Measurements from ENCODE around the gene PRR13.
"Not testable (repeated sequence)": the region's sequence is repeated elsewhere in the genome, so short reads cannot be mapped to it uniquely, and the experiment has no call there.

The PRR13 gene

DNA sequence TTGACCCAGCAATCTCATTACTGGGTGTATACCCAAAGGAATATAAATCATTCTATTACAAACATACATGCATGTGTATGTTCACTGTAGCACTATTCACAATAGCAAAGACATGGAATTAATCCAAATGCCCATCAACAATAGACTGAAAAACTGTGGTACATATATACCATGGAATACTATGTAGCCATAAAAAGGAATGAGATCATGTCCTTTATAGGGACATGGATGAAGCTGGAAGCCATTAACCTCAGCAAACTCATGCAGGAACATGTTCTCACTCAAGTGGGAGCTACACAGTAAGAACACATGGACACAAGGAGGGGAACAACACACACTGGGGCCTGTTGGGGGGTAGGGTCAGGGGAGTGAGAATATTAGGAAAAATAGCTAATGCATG is 2.0 kb upstream of the PRR13 start:
- not testable (repeated sequence) for DNase-seq

DNA sequence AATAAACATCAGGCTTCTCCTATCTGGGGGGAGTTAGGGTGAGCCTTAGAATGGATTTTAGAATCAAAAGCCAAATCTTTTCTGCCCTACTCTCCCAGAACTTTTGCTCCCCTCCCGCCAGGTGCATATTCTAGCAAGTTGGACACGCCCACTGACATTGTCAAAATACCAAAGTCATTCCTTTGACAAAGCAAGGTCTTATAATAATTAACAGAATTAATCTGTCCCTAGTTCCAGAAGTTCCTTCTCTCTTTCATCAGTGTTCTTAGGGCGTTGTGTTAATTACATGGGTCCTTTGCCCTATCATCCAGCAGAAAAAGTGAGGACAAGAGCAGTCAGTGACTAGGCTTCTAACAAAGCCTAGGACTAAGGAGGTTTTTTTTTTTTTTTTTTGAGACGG is 2.4 kb downstream of the PRR13 start:
- no peak for DNase-seq

DNA sequence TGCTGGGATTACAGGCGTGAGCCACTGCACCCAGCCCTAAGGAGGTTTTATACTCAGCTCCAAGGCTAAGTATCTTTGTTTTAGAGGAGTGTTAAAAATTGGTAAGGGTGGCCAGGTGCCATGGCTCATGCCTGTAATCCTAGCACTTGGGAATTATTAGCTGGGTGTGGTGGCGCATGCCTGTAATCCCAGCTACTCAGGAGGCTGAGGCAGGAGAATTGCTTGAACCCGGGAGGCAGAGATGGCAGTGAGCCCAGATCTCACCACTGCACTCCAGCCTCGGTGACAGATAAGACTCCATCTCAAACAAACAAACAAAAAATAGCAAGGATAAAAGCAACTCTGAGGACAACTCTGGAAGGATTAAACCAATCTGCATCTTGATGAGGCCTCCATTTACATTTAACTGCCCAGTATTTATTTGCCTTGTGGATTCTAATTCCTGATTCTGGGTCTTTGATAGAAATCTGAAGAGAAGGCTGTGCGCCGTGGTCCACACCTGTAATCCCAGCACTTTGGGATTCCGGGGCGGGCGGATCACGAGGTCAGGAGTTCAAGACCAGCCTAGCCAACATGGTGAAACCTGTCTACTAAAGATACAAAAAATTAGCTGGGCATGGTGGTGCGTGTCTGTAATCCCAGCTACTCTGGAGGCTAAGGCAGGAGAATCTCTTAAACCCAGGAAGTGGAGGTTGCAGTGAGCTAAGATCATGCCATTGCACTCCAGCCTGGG is 3.2 kb downstream of the PRR13 start:
- not testable (repeated sequence) for DNase-seq

DNA sequence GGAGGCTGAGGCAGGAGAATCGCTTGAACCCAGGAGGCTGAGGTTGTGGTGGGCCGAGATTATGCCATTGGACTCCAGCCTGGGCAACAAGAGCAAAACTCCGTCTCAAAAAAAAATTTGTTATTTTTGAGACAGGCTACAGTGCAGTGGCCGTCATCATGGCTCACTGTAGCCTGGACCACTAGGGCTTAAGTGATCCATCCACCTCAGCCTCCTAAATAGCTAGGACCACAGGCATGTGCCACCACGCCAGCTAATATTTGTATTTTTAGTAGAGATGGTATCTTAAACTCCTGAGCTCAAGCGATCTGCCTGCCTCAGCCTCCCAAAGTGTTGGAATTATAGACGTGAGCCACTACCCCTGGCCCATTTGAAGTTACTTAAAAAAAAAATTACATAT is 9.4 kb downstream of the PRR13 start:
- DNase-seq, result no peak

DNA sequence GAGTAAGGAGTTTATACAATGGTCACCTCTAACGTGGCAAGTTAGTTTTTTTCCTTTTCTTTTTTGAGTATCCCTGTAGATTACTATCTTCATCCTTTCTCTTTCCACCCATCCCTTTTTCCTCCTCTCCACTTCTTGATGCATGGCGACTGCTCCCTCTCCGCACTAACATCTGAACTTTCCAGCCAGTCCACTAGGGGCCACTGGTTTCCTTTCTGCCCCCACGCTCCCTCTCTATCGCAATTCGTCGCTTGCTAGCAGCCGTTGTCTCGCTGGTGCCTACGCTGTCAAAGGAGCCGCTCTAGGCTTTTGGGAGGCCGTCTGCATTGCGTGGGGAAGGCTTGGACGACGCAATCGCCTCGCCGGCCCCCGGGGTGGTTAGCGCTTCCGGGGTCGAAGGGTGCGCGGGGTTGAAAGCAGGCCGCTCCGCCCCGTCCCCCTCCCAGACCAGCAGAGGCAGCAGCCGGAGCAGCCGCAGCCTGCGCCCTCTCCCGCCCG is 10.2 kb downstream of the PRR13 start, which contains the start of gene PCBP2:
PCBP2 (plus strand) TSS at position 442 of the 498 bp plus-strand sequence. CDS start 2,699 bp downstream, outside the sequence.
- DNase-seq, result peak; percentile 100

DNA sequence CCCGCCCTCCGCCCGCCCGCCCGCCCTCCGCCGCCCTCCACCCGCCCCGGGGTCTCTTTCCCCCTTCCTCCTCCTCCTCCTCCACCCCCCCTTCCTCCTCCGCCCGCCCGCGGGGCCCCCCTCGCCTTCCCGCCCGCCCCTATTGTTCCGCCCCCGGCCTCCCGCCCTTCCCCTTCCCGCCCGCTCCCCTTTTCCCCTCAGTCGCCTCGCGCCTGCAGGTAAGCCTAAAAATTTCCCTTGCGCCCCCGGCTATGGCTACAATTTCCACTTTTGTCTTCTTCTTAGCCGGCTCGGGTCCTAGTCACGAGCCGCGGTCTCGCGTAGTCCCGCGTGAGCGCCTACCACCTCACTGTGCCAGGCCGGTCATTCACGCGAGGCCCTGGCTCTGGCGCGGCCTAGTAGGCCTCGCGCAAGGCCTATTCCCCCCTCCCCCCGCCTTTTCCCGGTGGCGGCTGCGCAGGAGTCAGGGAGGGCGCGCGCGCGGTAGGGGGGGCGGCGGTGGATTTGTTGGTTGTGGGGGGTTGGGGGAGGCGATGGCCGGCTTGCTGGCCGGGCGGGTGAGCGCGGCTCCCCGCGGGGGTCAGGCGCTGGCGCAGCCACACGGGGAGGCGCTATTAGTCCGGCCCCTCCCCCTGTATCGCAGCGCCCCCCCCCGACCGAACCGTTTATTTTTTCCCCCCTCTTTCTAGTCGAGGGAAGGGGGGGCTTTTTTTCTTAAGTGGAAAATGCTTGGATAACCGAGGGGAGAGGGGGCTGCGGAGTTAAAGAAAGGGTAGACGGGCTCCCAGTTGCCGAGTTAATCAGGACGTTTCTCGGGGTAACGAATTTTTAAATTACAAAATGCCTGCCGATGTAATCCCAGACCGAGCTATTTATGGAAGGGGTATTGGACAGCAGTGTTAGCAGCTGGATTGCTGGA is 10.9 kb downstream of the PRR13 start:
- DNase-seq, result peak; percentile 84

DNA sequence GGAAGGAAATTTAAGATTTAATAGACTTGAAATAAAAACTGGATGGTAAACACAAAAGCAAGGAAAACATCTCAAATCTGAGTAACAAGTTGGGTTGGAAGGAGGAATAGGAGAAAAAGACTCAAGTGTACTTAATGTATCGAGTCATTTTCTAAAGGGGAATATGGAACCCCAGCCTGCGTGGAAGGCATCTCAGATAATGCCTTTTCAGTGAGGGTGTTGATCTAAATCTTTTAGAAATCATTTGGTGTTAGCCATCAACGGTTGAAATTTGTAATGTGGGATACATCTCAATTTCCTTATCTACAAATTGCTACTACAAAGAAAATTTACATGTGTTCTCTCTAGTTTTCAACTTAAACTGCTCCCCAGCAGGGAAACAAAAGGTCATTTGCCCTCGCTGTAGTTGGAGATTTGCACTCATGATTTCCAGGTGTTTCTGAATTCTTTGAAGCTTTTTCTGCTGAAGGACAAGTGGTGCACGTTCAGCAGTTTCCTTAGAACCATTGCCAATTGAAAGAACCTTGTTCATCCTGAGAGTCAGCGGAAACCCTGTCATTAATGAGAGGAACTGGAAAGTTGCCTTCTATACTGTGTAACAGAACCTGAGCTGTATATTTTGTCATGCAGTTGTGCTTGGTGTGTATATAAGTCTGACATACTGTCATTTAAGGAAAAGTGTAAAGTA is 12.6 kb downstream of the PRR13 start:
- no peak for DNase-seq

DNA sequence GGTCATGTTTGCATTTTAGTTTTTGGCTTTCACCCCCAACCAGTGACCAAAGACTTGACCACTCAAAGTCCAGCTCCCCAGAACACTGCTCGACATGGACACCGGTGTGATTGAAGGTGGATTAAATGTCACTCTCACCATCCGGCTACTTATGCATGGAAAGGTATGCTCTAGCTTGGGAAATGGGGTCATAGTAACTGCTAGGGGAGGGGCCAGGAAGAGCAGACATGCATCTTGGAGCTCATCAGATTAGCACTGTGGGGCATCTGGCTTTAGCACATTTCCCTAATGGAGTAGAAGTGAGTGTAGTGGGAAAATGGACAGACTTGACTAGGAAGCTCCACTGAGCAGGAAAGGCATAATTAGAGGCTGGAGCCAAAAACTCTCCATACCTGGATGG is 13.2 kb downstream of the PRR13 start:
- DNase-seq, result no peak

DNA sequence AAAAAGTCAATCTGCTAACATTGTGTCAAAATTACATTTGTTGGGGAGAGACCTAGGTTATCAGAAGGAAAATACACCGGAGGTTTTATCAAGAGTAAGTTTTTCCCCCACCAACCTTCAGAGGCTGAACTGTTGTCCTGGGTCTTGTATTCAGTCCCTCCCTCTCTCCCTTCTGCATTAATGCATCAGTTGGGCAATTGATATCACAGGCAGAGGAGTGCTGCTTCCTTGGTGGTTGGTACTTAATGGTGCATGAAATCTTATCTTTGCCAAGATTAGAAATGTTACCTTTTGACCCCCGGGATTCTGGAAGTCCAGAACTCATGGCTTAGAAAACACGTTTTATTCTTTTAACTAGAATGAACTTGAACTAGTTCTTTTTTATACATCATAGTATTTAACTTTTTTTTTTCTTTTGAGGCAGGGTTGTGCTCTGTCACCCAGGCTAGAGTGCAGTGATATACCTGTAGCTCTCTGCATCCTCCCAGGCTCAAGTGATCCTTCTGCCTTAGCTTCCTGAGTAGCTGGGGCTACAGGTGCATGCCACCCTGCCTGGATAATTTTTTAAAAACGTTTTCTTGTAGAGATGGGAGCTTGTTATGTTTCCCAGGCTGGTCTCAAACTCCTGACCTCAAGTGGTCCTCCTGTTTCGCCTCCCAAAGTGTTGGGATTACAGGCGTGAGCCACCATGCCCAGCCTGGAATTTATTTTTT is 15.3 kb downstream of the PRR13 start:
- no peak for DNase-seq

DNA sequence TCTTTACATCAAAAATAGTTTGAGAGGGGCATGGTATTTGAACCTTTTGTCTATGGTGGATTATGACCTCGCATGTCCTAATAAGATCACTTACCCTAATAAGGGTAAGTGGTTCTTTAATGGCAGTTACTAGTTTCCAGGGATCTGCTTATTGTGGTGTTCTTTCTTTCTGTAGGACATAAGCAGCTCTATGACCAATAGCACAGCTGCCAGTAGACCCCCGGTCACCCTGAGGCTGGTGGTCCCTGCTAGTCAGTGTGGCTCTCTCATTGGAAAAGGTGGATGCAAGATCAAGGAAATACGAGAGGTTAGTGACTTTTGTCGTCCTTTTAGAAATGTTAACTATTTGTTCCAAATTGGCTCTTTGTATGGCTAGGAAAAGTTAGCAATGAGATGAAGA is 17.6 kb downstream of the PRR13 start:
- no peak for DNase-seq

DNA sequence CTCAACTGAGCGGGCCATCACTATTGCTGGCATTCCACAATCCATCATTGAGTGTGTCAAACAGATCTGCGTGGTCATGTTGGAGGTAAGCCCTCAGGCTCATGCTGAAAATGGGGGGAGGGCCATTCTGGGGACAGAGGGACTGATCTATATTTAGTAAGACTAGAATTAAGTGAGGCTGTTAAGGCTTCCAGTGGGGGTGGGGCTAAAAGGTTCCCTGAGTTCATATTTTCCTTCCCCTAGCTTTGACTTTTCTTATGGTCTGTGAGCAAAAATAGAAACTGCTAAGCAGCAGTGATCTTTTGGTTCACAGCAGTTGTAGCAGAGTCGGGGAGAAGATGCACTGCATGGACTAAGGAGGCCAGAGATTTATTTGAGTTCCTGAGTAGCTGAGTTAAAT is 19.5 kb downstream of the PRR13 start:
- DNase-seq, result no peak

DNA sequence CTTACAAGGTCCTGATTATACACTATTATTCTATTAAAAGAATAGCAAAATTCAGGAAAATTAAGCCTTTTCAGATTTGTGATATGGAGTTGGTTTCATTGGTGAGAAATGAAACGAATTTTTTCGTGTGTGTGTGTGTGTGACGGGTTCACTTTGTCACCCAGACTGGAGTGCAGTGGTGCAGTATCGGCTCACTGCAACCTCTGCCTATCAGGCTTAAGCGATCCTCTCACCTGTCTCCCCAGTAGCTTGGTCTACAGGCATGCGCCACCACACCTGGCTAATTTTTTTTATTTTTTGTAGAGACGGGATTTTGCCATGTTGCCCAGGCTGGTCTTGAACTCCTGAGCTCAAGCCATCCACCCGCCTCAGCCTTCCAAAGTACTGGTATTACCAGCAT is 20.1 kb downstream of the PRR13 start:
- no peak for DNase-seq

DNA sequence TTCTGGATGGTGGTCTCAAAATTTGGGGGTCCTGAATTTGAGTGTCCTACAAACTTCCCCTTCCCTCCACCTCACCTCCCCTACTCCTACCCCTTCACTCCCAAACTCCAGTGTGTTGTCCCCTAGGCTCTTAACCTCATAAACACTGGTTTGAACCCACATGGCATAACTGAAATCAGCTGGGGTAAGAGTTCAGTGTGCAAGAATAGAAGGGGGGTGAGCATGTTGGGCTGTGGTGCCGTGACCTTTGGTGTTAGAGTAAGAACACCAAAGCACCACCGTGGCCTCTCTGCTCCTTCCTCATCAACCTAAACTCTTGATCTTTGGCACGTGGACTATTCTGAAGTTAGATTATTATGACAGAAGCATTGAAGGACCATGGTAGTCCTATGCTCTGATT is 21.4 kb downstream of the PRR13 start:
- DNase-seq, result no peak

DNA sequence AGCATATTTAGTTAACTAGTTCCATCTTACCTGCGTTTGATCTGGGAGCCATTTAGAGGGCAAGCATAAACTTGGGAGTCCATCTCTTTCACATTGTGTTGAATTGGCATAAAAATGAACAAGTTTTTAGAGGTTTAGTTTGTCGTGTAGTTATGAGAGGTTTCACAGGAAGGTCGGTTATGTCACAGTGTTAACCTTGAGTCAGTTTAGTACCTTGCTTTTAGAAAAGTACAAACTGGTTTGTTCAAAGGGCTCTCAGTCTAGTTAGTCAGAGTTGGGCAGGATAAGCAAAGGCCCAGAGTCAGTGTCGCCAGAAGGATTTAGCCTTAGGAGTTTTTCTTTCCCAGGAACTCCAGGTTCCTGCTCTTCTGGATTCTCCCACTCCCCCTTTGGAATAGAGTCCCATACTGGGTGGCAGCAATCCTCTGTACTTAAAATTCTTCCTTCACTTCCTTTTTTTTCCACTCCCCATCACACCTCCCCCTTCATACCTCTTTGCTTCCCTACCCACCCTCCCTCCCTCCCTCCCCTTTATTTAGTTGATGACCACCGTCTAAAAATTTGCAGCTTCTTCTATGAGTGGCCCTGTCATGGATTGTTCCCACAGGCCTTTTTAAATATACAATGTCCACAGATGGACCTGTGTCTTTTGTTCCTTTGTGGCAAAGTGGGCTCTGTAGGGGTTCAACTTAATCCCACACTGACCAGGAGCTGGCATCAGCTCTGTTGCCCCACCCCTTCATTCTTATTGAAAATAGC is 22.4 kb downstream of the PRR13 start:
- no peak for DNase-seq

DNA sequence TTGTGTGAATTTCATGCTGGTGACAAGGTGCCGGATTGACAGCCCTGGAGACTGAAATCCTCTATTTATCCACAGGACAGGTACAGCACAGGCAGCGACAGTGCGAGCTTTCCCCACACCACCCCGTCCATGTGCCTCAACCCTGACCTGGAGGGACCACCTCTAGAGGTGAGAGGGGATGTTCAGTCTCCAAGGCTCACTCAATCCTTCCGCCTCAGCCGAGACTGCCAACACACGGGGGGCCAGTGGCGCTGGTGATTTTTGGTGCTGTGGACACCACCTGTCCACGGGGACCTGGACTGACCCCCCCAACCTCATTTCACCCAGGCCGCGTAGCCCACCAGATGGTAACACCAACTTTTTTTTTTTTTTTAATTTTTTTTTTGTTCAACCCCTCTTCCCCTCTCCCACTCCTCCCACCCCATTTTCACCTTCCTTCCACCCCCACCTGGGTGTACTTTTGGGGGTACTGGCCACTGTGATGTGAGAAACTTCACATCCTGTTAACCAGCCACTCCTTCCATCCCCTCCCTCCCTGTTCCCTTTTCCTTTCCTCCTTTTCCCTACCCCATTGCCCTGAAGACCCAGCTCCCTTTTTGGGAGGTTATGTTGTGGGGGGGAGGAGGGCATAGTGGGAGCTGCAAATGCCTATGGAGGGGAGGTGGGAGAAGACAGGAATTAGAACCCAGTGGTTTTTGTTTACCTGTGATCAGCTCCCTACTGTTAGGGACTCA is 23.3 kb downstream of the PRR13 start:
- DNase-seq, result no peak

DNA sequence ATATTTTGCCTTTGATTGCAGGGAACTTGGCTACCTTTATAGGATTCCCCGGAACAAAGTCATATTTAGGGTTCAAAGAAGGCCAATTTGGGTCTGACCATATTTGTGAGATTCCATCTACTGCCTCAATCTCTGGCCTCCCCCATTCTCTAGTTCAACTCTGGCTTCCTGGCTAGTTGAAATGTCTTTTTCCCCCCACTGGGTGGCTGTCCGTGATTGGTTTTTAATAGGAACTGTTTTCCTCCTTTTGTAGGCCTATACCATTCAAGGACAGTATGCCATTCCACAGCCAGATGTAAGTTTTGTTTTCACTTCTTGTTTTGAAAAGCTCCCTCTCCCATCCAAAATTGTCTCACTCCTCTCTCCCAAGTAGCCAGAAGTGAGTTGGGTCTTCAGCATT is 24.1 kb downstream of the PRR13 start:
- no peak for DNase-seq

DNA sequence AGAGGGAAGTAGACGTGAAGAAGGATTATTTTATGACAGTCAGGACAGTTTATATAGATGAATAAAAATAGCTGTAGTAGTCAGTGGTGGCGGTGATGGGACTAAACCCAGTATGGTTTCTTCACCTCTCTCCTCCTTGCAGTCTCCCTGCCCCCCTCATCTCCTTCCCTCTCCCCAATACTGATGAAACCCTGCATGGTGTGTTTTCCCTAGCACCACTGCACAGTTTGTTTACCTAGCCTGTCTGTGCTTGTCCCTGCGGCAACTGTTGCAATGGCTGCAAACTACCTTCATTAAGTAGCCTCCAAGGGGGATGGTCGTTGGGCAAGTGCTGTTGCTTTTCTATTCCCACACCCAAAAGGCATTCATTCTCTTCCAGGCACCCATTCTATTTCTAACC is 25.1 kb downstream of the PRR13 start:
- no peak for DNase-seq

DNA sequence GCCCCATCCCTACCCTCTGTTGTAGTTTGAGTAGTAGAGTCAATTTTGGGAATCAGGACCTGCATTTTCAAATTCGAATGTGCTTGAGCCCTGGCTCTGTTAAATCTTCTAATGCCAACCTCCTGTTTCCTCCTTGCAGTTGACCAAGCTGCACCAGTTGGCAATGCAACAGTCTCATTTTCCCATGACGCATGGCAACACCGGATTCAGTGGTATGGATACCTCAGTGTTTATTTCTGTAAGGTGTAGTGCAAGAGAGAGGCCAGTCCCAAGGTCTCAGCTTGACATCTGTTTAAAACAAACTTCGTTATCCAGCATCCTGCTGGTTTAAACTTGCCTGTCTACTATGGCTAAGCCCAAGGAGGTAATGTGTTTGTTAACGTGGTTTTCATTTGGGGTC is 25.5 kb downstream of the PRR13 start:
- DNase-seq, result no peak

DNA sequence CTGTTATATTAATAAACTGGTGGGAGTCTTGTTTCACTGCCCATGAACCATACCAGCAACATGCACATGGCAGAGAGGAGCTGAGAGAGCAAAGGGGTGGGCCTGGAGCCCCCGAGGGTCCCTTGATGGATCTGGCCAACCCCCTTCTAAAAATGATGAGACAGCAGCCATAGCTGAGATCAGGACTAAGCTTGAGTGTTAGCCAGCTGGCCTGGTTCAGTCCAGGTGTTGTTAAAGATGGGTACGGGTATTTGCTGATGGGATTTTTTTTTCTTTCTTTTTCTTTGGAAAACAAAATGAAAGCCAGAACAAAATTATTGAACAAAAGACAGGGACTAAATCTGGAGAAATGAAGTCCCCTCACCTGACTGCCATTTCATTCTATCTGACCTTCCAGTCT is 26.3 kb downstream of the PRR13 start:
- no peak for DNase-seq

DNA sequence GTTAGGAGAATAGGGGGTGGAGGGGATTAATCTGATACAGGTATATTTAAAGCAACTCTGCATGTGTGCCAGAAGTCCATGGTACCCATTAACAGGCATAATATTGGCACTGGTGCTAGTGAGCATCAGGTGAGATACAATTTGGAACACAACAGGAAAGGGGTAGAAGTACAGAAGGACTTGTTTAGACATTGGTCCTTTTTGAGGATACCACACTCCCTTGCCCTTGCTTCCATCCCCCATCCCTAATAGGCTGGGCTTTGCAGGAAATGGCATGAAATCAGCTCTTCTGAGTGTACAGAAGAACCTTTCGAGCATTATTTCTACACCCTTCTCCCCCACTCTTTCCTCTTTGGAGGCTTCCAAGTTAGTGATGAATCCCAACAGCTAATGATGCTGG is 26.7 kb downstream of the PRR13 start:
- no peak for DNase-seq

DNA sequence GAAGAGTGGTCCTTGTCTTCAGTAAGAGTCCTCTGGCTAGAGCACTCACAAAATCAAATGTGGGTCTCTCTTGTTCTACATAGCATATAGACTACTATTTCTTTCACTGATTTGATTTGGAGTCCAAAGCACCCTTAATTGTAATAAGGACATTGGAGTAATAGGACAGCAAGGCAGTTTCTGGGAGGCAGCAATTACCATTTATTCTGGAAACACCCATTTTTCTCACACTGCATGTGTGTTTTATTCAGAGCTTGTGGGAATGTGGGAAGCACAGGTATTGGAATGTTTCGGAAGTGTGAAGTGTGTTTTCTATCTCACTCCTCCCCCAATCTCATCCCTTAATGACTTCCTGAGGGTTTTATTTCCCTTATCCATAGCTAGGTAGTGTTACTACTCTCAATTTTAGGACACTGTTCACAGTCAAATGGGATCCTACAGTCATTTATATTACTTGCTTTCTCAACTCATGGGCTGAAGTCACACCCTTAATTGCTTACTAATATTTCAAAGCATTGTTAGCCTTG is 30.6 kb downstream of the PRR13 start:
- no peak for DNase-seq
